HG03571 (cell line): Measurements from ENCODE around the gene RBBP5.

Source experiments
- ATAC-seq: cut with Tn5 transposase; IDR thresholded peaks from one replicate; pipeline ENCODE4 v1.9.1; 2021; ENCODE audit not compliant: unreplicated experiment

Gene RBBP5

GRCh38 chr1:205074513-205074912 is 47.3 kb downstream of the RBBP5 start:
- no peak for ATAC-seq

GRCh38 chr1:205074084-205074483 is 47.7 kb downstream of the RBBP5 start:
- ATAC-seq, result no peak

- ATAC-seq, result no peak
These were observed 48.3 kb downstream of the RBBP5 start for GRCh38 chr1:205073511-205073910.

- ATAC-seq, result no peak
These were observed 48.9 kb downstream of the RBBP5 start for GRCh38 chr1:205072881-205073280.

GRCh38 chr1:205072286-205072685 is 49.5 kb downstream of the RBBP5 start:
- ATAC-seq, result no peak

GRCh38 chr1:205071801-205072200 is 50.0 kb downstream of the RBBP5 start:
- ATAC-seq, result no peak

- ATAC-seq, result no peak
These were observed 50.8 kb downstream of the RBBP5 start for GRCh38 chr1:205071028-205071409.

GRCh38 chr1:205069371-205070125 is 52.2 kb downstream of the RBBP5 start:
- ATAC-seq, result no peak

- ATAC-seq, result no peak
These were observed 53.2 kb downstream of the RBBP5 start for GRCh38 chr1:205068457-205069040.

GRCh38 chr1:205068001-205068400 is 53.8 kb downstream of the RBBP5 start:
- no peak for ATAC-seq

- no peak for ATAC-seq
These were observed 54.7 kb downstream of the RBBP5 start for GRCh38 chr1:205067031-205067430.

GRCh38 chr1:205066141-205066818 is 55.5 kb downstream of the RBBP5 start:
- ATAC-seq, result no peak

- ATAC-seq, result no peak
These were observed 56.1 kb downstream of the RBBP5 start for GRCh38 chr1:205065666-205066065.

GRCh38 chr1:205064741-205065316 is 56.9 kb downstream of the RBBP5 start:
- ATAC-seq, result no peak

- ATAC-seq, result no peak
These were observed 57.5 kb downstream of the RBBP5 start for GRCh38 chr1:205064301-205064700.

- ATAC-seq, result no peak
These were observed 58.9 kb downstream of the RBBP5 start for GRCh38 chr1:205062895-205063294.

- ATAC-seq, result no peak
These were observed 59.5 kb downstream of the RBBP5 start for GRCh38 chr1:205062319-205062718.

GRCh38 chr1:205061665-205062069 is 60.1 kb downstream of the RBBP5 start:
- ATAC-seq, result no peak

GRCh38 chr1:205061227-205061626 is 60.6 kb downstream of the RBBP5 start:
- ATAC-seq, result no peak

GRCh38 chr1:205060746-205061145 is 61.0 kb downstream of the RBBP5 start:
- no peak for ATAC-seq

- ATAC-seq, result no peak
These were observed 62.1 kb downstream of the RBBP5 start for GRCh38 chr1:205059660-205060059.

GRCh38 chr1:205058853-205059252 is 62.9 kb downstream of the RBBP5 start:
- ATAC-seq, result no peak
